ENCODE measurements around the gene DRGX. TPM values are rescaled to one million over a fixed set of nuclear protein-coding genes. Genes with fewer than 3 reads are reported as not detected.

DRGX gene
- total RNA-seq, 1 experiment from 2014 or later = not detected

DNA sequence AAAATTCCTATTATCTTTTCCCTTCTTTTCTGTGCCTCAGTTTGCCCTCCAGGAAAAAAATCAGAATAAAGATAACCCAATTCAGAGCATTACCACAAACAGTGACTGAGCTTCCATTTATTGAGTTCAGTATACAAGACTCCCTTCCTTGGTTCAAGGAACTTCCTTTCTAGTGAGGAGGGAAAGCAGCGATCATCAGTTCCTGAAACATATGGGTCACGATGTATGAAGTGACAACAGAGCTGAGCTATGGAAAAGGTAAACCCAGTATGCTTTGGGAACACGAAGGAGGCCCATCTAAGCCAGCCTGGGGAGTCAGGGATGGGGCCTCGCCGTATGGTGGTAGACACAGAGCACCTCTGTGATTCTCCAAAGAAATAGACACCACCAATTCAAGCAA lies 81.1 kb downstream of the DRGX start:
- Histone ChIP-seq H3K9me3 (replicated peaks) (no peaks in the 10 kb centered on the region), H3K4me3 (no peak overlapping the region), H3K27me3 (replicated peaks) (no peaks in the 10 kb centered on the region), H3K4me1 (replicated peaks) (no peaks in the 10 kb centered on the region), H3K27ac (no peak overlapping the region), H3K36me3 (no peaks in the 10 kb centered on the region)
- no peak for DNase-seq (ENCODE audit: low read depth in 1 of 2, low spot score in 2 of 2)

Other genes with a start within 250 kb of the DRGX start
- gene TMEM273, start 207.7 kb downstream of the DRGX start, total RNA-seq (2014; rRNA removed; shearing (Covaris generic)) = not detected in 2 replicates
- not detected in 2 replicates for gene C10orf71, start 96.9 kb downstream of the DRGX start, total RNA-seq (2014; rRNA removed; shearing (Covaris generic))
- 7.4 and 11.5 TPM in 2 replicates for gene ERCC6, start 143.0 kb upstream of the DRGX start, total RNA-seq (2014; rRNA removed; shearing (Covaris generic))
- gene SLC18A3, start 214.2 kb upstream of the DRGX start, total RNA-seq (2014; rRNA removed; shearing (Covaris generic)) = not detected in 2 replicates
- gene CHAT, start 217.9 kb upstream of the DRGX start, total RNA-seq (2014; rRNA removed; shearing (Covaris generic)) = not detected in 2 replicates

Measured in SJSA1 (cell line).